SKM-1 (cell line): ENCODE measurements around the gene EDEM1.
"Not testable (repeated sequence)": the region's sequence is repeated elsewhere in the genome, so short reads cannot be mapped to it uniquely, and the experiment has no call there.

Experiments used
- DNase-seq: peaks from one replicate; lab custom pipeline; 2025; ENCODE audit not compliant: unreplicated experiment; lab: John Stamatoyannopoulos, UW

Gene EDEM1

GRCh38 chr3:5170975-5171374 is 16.5 kb upstream of the EDEM1 start:
- no peak for DNase-seq

- no peak for DNase-seq
Measured at GRCh38 chr3:5172018-5172417, 15.5 kb upstream of the EDEM1 start.

GRCh38 chr3:5179036-5179435 is 8.5 kb upstream of the EDEM1 start:
- DNase-seq, result not testable (repeated sequence)

GRCh38 chr3:5181469-5182141 is 5.9 kb upstream of the EDEM1 start:
- no peak for DNase-seq

- peak; percentile 8 for DNase-seq
Measured at GRCh38 chr3:5183714-5184113, 3.8 kb upstream of the EDEM1 start.

GRCh38 chr3:5184499-5184898 is 3.0 kb upstream of the EDEM1 start:
- DNase-seq, result no peak

- no peak for DNase-seq
Measured at GRCh38 chr3:5185093-5185673, 2.3 kb upstream of the EDEM1 start.

- DNase-seq, result peak; percentile 94
Measured at GRCh38 chr3:5186089-5186857, 1.2 kb upstream of the EDEM1 start.

GRCh38 chr3:5186858-5187155 is 700 bp upstream of the EDEM1 start:
- no peak for DNase-seq

- DNase-seq, result no peak
Measured at GRCh38 chr3:5187920-5188418, 462 bp downstream of the EDEM1 start.

GRCh38 chr3:5188419-5189221 is 1.1 kb downstream of the EDEM1 start:
- peak; percentile 35 for DNase-seq

GRCh38 chr3:5190147-5190791 is 2.8 kb downstream of the EDEM1 start:
- DNase-seq, result no peak

GRCh38 chr3:5191555-5192304 is 4.2 kb downstream of the EDEM1 start:
- DNase-seq, result no peak

GRCh38 chr3:5192571-5193365 is 5.3 kb downstream of the EDEM1 start:
- DNase-seq, result no peak

GRCh38 chr3:5194341-5194740 is 6.8 kb downstream of the EDEM1 start:
- no peak for DNase-seq

- DNase-seq, result peak; percentile 43
Measured at GRCh38 chr3:5194801-5195509, 7.4 kb downstream of the EDEM1 start.

GRCh38 chr3:5195605-5196004 is 8.1 kb downstream of the EDEM1 start:
- DNase-seq, result peak; percentile 46

GRCh38 chr3:5197022-5197421 is 9.5 kb downstream of the EDEM1 start:
- no peak for DNase-seq
